Fibroblast of the conjunctiva (primary cell): Measurements from ENCODE around the gene POC5.
"Not testable (repeated sequence)": the region's sequence is repeated elsewhere in the genome, so short reads cannot be mapped to it uniquely, and the experiment has no call there.

ENCODE experiments used
- DNase-seq: peaks from one replicate; pipeline ENCODE4 v3.0.0-alpha.2; 2010; ENCODE audit warnings: low read depth

Gene POC5, protein sequence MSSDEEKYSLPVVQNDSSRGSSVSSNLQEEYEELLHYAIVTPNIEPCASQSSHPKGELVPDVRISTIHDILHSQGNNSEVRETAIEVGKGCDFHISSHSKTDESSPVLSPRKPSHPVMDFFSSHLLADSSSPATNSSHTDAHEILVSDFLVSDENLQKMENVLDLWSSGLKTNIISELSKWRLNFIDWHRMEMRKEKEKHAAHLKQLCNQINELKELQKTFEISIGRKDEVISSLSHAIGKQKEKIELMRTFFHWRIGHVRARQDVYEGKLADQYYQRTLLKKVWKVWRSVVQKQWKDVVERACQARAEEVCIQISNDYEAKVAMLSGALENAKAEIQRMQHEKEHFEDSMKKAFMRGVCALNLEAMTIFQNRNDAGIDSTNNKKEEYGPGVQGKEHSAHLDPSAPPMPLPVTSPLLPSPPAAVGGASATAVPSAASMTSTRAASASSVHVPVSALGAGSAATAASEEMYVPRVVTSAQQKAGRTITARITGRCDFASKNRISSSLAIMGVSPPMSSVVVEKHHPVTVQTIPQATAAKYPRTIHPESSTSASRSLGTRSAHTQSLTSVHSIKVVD

DNA sequence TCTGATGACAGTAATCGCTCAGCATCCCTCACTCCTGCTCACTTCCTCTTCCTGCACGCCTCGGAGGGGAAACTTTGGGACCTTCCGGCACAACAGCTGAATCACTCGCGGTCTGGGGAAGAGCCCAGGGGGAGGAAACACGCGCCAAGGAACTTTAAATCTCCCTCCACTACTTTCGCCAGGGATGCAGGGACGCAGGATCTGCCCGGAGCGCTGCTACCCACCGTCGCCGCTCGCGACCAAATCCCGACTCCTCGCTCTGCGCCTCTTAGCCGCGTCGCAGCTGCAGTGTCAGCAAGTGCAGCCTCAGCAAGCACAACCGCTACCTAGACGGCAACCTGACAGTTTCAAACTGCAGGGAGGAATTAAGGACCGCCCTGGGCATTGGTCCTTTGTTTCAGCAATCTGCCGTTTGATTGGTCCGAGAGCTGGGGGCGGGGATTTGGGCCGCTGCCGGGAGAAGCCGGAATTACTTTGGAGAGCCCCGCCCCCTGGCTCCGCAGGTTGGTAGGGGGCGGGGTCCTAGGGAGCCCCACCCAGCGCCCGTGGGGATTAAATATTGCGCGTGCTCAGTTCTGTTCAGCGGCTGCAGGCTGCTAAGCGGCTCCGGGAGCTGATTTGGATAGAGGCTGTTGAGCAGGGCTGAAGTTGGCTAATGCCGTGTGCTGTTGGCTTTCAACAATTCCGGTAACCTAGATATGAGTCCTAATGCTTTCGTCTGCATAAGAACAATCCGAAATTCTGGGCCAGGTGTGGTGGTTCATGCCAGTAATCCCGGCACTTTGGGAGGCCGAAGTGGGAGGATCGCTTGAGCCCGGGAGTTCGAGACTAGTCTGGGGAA is at the start of gene POC5:
POC5 (minus strand) TSS at position 356 of the 841 bp plus-strand sequence. CDS start 4,500 bp downstream, outside the sequence.
- DNase-seq, result peak; percentile 93

DNA sequence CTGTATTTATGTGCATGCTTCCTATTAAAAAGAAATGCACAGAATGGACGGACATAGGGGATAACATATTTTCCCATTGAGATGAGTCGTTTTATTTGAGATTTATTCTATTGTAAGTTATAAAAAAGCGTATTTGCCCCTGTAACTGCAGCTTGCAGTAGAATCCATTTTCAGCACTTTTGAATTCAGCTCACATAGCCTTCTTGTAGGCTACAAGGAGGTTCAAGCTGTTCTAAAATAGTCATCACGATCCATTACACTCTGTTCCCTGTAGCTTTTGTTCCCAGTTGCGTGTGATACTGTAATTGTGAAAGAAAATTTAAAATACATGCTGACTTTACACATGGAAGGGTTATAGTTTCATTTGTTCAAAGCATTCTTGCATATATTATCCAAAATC is 40.9 kb upstream of the POC5 start:
- DNase-seq, result no peak

DNA sequence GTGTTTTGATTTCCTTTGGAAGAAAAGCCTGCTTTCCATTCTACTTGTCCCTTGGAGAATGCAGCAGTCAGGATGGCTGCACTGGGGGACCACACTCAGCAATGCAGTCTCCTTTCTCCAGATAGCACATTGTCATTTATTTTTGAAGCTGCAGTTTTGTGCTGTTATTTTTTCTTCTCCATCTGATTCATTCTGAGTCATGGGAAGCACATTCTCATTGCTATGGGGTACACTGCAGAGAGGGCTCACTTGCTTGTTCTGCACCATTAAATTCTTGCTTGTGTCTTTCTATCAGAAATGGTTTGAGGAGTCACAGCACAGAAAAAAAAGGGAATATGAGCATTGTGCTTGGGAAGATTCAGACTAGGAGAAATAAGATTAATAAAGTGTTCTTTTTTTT is 39.7 kb upstream of the POC5 start:
- no peak for DNase-seq

DNA sequence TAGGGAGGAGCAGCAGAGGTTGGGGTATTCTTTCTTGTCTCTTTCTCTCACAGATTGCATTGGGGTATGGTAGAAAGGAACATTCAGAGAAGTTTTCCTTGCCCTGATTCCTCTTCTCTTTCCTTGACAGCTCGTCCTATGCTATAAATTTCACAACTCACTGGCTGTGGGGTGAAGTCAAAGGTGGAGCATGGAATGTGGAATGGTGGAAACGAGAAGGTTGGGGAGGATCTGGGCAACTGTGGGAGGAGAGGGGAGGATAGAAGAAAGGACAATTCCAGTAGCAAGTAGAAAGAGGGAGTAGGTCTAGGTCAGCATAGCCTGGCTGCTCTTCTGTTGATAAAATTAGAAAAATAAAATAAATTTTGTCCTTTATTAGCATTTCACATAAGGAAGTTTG is 39.0 kb upstream of the POC5 start:
- DNase-seq, result no peak

DNA sequence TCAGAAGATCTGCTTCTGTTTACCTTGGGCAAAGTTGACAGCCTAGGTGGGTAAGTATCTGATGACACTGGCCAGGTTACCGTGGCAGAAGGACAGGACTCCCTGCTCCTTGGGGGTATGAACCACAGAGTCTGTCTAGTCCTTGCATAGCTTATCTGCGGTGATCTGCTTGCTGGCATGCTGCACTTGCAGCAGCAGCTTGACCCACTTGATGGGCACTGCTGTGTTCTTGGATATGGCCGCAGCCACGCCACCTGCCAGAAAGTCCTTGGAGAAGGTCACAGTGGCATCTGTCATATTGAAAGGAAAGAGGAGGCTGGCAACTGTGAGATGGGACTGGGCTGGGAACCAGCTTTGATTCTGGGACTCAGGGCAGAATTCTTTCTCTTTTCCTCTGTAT is 35.9 kb upstream of the POC5 start:
- no peak for DNase-seq

DNA sequence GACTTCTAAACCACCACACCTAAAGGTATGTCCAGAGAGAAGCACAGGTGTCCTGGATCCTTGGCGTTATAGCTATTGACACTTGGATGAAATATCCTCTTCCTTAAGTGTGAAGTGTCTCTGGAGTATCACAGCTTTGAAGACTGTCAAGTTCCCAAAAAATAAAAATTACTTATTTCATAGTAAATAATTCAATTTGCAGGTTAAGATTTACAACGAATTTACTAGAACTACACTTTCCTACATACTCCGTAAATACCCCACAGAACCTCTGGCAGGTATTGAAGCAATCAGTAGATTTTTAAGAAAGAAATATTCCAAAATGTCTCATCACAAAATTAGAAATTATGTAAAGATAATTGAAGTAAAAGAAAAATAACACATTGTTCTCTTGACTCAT is 27.1 kb upstream of the POC5 start:
- DNase-seq, result no peak

DNA sequence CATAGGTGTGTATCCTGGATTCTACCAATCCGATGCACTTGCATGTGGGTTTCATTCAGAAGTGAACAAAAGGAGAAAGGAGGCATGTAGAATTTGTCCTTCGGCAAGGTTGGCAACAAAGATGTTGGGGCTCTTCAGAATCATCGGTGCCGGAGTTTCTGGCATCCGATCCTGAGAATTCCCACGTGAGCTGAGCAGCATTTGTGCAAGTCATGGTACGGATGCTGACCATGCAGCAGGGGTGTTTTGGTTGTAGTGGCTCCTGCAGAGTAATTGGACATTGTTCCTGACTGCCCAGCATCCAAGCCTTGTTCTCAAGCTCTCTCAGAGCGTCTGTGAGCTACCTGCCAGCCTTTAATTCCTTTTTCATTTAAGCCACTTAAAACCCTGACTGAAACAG is 19.0 kb upstream of the POC5 start:
- DNase-seq, result no peak

DNA sequence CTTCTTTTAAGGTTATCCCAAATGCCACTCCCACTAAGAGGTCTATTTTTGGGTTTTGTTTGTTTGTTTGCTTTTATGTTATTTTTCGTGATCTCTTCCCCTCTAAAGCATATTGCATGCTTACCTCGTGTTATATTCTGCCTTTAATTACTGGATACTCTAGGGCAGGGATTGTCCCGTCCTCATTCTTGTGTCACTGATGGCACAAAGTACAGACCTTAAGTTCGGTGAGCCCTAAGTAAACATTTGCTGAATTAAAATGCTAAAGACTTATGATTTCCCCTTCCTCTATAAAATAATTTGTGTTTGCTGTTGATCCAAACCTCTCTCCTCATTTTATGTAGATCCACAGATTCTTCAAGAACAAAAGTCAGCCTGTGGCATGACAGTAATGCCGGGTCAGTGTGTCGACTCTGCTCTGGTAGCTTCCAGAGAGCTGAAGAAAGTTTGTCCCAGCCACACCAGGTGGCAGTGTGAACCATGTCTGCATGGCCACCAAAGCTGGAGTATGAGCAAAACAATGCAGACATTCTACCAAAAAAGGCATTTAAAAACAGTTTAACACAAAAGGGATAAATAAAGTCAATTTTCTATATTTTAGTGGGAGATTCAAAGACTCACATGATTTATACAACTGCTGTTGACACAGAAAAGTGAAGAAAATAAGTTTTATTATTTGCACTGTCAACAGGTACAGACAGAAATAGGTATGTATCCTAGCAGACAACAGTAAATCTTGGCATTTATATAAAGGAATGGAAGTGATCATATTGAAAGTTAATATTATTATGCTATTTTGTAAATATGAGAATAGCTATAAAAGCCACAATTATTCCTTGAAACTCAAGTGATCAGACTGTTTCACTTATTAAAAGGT is 17.9 kb upstream of the POC5 start:
- DNase-seq, result no peak

DNA sequence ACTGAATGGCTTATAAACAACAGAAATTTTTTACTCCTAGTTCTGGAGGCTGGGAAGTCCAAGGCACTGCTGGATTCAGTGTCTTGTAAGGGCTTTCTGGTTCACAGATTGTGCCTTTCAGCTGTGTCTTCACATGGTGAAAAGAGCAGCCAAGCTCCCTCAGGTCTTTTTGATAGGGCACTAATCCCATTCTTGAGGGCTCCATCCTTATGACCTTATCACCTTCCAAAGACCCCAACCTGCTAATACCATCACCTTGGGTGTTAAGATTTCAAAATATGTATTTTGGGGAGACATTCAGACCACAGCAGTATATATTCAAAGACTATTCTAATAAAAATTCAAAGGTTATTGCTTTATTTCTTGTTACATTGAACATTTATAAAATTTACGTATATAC is 16.5 kb upstream of the POC5 start:
- DNase-seq, result no peak

DNA sequence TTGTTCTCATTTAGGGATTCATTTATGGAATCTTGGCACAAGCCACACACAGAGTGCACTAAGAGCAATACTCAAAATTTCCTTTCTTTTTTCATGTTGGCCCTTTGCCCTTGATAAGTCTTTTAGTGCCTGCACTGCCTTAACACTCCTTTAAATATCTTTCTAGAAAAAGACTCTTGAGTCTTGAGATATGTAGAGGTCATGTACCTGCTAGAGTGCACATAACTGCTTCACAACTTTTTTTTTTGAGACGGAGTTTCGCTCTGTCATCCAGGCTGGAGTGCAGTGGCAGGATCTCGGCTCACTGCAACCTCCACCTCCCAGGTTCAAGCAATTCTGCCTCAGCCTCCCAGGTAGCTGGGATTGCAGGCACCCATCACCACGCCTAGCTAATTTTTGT is 14.3 kb upstream of the POC5 start:
- DNase-seq, result not testable (repeated sequence)

DNA sequence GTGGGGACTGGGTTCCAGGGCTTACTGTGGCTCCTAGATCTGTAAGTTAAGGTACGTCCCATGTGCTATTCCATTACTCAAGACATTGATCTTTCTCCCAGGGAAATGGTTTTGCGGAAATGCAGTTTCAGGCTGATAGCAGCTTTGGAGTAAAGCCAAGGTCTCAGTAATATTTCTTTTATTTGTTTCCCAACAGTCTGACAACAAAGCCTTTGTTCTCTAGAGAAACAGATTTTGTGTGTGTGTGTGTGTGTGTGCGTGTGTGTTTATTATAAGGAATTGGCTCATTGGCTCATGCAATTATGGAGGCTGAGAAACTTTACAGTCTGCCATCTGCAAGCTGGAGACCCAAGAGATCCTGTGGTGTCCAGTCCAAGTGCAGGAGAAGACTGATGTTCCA is 12.1 kb upstream of the POC5 start:
- DNase-seq, result no peak

DNA sequence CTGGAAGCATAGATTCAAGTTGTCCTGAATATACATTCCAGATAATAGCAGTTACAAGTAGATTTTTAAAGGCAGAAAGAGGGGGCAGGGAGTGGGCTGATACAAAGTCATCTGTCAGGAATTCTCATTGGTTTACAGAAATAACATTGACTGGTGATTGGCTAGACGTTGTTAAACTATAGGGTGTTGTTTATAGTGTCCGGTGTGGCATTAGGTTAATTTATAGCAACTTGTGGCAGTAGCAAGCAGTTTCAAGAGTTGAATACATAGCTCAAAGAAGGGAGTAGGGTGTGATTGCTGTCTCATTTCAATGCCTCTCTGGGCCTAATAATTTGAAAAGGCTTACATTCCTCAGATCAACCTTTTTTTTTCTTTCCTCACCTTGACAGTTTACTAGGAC is 10.7 kb upstream of the POC5 start:
- no peak for DNase-seq

DNA sequence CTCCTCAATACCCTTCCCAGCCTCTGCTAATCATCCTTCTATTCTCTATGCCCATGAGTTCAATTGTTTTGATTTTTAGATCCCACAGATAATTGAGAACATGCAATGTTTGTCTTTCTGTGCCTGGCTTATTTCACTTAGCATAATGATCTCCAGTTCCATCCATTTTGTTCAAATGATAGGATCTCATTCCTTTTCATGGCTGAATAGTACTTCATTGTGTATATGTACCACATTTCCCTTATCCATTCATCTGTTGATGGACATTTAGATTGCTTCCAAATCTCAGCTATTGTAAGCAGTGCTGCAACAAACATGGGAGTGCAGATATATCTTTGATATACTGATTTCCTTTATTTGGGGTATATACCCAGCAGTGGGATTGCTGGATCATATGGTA is 9.0 kb upstream of the POC5 start:
- DNase-seq, result not testable (repeated sequence)

DNA sequence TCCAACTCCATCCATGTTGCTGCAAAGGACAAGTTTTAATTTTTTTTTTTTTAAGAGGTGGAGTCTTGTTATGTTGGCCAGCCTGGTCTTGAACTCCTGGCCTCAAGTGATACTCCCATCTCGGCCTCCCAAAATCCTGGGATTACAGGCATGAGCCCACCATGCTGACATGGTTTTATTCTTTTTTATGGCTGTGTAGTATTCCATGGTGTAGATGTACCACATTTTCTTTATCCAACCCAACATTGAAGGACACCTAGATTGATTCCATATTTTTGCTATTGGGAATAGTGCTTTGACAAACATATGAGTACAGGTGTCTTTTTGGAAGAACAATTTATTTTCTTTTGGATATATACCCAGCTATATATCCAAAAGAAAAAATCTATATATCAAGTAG is 6.1 kb upstream of the POC5 start:
- DNase-seq, result no peak

DNA sequence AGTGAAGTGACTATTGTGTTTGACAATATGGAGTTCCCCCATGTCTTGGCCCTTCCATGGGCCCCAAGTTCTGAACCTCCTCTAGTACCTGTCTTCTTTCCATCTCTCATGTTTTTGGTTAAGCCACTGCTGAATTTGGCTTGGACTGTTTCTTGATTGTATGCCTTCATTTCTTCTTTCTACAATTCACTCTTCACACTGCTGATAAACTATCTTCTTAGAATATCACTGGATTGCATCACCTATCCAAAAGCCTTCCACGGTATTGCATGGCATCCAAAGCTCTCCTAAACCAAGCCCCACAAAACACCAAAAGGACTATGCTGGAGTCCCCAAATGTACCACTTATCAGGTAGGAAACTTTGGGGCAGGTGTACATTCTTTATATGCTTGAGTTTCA is 4.3 kb upstream of the POC5 start:
- DNase-seq, result no peak

DNA sequence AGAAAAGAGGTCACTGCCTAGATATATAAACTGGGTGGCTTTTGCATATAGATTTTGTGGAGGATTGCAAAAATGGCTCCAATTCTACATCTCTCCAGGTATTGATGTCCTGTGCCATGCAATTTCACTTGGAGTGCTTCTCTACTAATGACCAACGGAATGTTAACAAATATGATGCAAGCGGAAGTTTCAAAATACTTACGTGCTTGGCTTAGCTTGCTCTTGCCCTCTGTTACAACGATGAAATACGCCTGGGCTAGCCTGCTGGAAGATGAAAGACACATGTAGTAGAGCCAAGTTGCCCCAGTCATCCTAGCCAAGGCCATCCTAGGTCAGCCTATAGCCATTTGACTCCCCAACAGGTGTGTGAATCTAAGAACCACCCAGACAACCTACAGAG is 3.6 kb upstream of the POC5 start:
- DNase-seq, result no peak

DNA sequence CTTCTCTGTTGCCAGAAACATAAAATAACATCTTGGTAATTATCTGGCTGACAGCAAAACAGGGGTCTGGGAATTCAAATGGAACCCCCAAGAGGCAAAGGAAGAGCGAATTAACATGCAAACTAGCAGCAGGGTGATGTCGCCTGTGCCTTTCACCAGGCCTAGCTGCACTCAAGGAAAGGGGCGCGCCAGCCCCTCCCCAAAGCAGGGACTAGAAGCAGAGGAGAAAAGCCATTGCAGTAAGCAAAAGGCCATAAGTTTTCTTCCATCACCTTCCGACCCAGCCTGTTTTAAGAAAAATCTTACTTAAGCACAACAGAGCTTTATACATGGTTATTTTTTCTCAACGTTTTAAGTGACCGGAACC is 539 bp downstream of the POC5 start:
- no peak for DNase-seq

DNA sequence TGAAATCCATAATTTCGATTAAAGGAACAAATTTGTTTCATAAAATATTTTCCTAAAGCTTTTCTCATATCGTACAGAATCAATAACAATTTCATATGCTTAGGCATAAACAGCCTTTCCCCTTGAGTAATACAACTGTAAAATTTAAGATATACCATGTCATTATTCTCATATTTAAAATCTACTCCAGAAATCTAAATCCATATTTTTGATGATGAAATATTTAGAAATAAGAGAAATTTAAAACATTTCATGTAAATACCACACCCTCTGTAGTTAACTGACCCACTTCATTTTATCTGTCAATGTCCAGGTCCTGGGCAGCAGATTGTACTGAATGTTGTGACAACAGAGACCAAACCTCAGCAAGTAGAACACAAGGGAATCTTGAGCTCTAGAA is 5.1 kb downstream of the POC5 start:
- DNase-seq, result no peak

DNA sequence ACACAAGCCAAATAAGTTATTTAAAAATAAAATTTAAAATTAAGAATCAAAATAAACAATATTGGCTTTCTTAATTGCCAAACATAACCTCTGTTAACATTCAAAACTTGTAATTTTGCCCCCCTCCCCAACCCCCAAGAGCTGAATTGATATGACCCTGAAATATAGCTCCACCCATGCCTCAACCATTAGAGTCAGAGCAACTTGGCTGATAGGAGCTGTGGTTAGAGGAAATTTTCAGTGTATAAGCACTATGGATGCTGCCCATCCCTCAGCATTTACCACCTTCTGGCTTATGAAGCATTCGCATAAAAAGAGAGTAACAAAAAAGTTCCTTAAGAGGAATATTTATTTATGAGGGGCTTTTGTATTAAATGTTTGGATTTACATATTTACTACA is 6.1 kb downstream of the POC5 start:
- no peak for DNase-seq

DNA sequence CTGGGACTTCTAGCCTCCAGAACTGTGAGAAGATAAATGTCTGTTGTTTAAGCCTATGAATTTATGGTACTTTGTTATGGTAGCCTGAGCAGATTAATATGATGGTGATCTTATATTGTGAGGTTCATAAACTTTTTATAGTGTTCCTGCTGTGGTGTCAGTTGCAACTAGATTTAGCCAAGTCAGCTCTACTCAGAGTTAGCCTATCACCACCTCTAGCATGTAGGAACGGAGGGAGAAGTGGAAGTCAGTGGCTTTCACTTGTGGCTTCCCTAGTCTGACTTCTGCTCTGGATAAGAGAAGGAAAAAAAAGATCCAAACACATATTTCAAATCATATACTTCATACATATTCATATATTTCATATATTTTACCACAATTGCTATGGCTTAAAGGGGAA is 6.6 kb downstream of the POC5 start:
- DNase-seq, result no peak

DNA sequence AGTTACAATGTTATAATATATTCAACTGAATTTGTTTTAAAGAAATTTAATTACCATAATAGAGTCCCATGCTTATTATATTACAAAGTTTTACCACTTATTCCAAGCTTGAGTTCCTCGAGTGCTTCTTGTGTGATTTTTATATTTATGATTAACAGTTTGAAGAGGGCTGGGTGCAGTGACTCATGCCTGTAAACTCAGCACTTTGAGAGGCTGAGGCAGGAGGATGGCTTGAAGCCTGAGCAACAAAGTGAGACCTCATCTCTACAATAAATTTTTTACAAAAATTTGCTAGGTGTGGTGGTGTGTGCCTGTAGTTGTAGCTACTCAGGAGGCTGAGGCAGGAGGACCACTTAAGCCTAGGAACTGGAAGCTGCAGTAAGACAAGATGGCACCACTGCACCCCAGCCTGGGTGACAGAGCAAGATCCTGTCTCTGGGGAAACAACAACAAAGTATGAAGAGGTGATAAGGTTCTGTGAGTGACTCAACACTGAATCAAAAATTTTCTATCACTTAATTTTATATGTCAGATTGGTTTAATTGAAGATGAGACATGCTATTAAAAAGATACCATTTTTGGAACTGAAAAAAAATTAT is 9.2 kb downstream of the POC5 start:
- no peak for DNase-seq

DNA sequence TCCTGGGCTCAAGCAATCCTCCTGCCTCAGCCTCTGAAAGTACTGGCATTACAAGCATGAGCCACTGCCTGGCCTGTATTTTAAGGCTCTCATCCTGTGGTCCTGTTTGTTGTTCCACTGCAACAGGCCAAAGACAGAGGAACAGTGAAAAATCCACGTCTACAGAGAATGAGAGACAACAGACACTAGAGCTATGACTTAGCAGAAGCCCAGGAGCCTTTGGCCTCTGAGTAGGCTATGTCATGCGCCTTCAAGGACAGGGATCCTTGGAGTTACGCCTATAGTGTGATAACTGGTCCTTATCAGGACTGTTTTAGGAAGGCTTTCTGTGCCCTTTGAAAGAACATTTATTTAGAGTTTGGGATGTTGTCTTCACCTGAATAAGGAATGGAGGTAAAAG is 10.5 kb downstream of the POC5 start:
- no peak for DNase-seq
